ENCODE results near the gene ADGRG3.

Gene ADGRG3

GRCh38 chr16:57686577-57686976 lies 18.5 kb downstream of the ADGRG3 start:
- H3K9me3 ChIP-seq (ENCODE audit: control insufficient read depth, insufficient read depth, low read depth, low read length), result no peaks in the 10 kb centered on the region
- H3K4me1 ChIP-seq (ENCODE audit: control insufficient read depth, insufficient read depth, low read length), result peaks cover 14% of the 10 kb centered on the region; the same call in 1 of the 2 replicates
- H3K36me3 ChIP-seq (ENCODE audit: control insufficient read depth, insufficient read depth, low read length), result no peaks in the 10 kb centered on the region
- no peaks in the 10 kb centered on the region for H3K27me3 ChIP-seq (ENCODE audit: control insufficient read depth, insufficient read depth, low read length)
- no peak overlapping the region for H3K4me3 ChIP-seq (ENCODE audit: low read depth, low read length)
- H3K9ac ChIP-seq (ENCODE audit: low read length), result no peak overlapping the region
- no peak overlapping the region for H3K27ac ChIP-seq (ENCODE audit: low read depth, low read length)

- no peak overlapping the region for H3K9ac ChIP-seq (ENCODE audit: low read length)
- H3K4me1 ChIP-seq (ENCODE audit: control insufficient read depth, insufficient read depth, low read length), result peaks cover 14% of the 10 kb centered on the region; the same call in 1 of the 2 replicates
- H3K36me3 ChIP-seq (ENCODE audit: control insufficient read depth, insufficient read depth, low read length), result no peaks in the 10 kb centered on the region
- H3K4me3 ChIP-seq (ENCODE audit: low read depth, low read length), result no peak overlapping the region
- no peaks in the 10 kb centered on the region for H3K9me3 ChIP-seq (ENCODE audit: control insufficient read depth, insufficient read depth, low read depth, low read length)
- no peak overlapping the region for H3K27ac ChIP-seq (ENCODE audit: low read depth, low read length)
- H3K27me3 ChIP-seq (ENCODE audit: control insufficient read depth, insufficient read depth, low read length), result no peaks in the 10 kb centered on the region
Observed at GRCh38 chr16:57687363-57687929, 19.3 kb downstream of the ADGRG3 start.

- no peaks in the 10 kb centered on the region for H3K27me3 ChIP-seq (ENCODE audit: control insufficient read depth, insufficient read depth, low read length)
- H3K36me3 ChIP-seq (ENCODE audit: control insufficient read depth, insufficient read depth, low read length), result no peaks in the 10 kb centered on the region
- no peak overlapping the region for H3K9ac ChIP-seq (ENCODE audit: low read length)
Observed at GRCh38 chr16:57688487-57688986, 20.4 kb downstream of the ADGRG3 start.

DNA sequence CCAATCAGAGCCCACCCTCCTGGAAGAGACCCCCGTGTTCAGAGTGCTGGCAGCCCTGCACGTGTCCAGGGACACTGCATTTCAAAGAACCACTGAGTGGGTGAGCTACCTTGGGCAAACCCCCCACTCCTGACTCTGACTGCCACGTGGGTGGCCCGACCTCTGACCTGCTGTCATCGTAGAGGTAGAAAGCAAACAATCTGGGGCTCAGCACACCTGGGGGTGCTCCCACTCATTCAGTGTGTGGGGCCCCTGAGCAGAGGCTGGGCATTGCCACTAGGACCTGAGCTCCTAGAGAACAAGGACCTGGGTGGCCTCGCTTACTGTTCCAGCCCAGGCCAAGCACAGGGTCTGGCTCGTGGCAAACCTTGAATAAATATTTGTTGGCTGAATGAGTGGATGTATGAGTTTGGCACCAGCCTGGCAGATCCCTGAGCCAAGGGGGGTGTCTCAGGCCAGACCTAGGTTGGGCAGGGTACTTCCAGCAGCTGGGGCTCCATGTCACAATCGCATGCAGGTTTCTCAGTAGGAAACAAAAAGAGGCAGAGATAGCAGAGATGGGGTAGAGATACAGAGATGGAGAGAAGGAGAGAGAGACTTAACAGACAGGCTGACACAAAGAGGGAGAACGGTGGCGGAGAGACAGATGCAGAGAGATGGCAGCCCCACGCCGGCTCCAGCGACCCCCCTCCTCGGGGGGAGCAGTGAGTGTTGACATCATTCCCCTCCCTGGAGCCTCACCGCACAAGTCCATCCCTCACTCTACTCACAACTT lies 21.1 kb downstream of the ADGRG3 start:
- Histone ChIP-seq H3K27ac (ENCODE audit: low read depth, low read length) (no peak overlapping the region; the same call in 1 of the 2 replicates), H3K27me3 (ENCODE audit: control insufficient read depth, insufficient read depth, low read length) (no peaks in the 10 kb centered on the region), H3K9ac (ENCODE audit: low read length) (no peak overlapping the region), H3K9me3 (ENCODE audit: control insufficient read depth, insufficient read depth, low read depth, low read length) (no peaks in the 10 kb centered on the region), H3K36me3 (ENCODE audit: control insufficient read depth, insufficient read depth, low read length) (no peaks in the 10 kb centered on the region), H3K4me1 (ENCODE audit: control insufficient read depth, insufficient read depth, low read length) (peaks cover 14% of the 10 kb centered on the region; the same call in 1 of the 2 replicates), H3K4me3 (ENCODE audit: low read depth, low read length) (no peak overlapping the region)

More at GRCh38 chr16:57688487-57688986, 20.4 kb downstream of the ADGRG3 start:
- peaks cover 14% of the 10 kb centered on the region; the same call in 1 of the 2 replicates for H3K4me1 ChIP-seq (ENCODE audit: control insufficient read depth, insufficient read depth, low read length)
- no peak overlapping the region for H3K27ac ChIP-seq (ENCODE audit: low read depth, low read length)
- H3K9me3 ChIP-seq (ENCODE audit: control insufficient read depth, insufficient read depth, low read depth, low read length), result no peaks in the 10 kb centered on the region
- H3K4me3 ChIP-seq (ENCODE audit: low read depth, low read length), result no peak overlapping the region

GRCh38 chr16:57689762-57690558 lies 21.9 kb downstream of the ADGRG3 start:
- Histone ChIP-seq H3K9ac (ENCODE audit: low read length) (no peak overlapping the region), H3K4me1 (ENCODE audit: control insufficient read depth, insufficient read depth, low read length) (peaks cover 18% of the 10 kb centered on the region; the same call in 1 of the 2 replicates), H3K4me3 (ENCODE audit: low read depth, low read length) (no peak overlapping the region), H3K27ac (ENCODE audit: low read depth, low read length) (no peak overlapping the region; the same call in 1 of the 2 replicates), H3K9me3 (ENCODE audit: control insufficient read depth, insufficient read depth, low read depth, low read length) (no peaks in the 10 kb centered on the region), H3K27me3 (ENCODE audit: control insufficient read depth, insufficient read depth, low read length) (no peaks in the 10 kb centered on the region), H3K36me3 (ENCODE audit: control insufficient read depth, insufficient read depth, low read length) (no peaks in the 10 kb centered on the region)

DNA sequence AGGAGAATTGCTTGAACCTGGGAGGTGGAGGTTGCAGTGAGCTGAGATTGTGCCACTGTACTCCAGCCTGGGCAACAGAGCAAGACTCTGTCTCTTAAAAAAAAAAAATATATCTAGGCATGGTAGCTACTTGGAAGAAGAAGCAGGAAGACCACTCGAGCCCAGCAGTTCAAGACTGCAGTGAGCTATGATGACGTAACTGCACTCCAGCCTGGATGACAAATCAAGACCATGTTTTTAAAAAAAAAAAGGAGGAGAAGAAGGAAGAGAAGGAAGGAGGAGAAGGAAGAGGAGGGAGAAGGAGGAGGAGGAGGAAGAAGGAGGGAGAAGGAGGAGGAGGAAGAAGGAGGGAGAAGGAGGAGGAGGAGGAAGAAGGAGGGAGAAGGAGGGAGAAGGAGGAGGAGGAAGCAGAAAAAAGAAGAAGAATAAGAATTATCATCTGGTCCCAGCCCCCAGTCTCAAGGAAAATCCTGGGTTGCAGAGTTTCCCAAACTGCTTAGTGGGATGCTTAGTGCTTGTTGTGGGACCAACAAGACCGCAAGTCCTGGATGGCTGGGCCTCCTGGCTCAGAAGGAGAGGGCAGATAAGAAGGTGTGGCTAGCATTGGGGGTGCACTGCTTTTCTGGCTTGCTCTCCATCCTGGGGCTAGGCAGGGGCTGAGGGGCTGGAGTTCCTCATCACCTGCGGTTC lies 22.8 kb downstream of the ADGRG3 start:
- H3K9ac ChIP-seq (ENCODE audit: low read length), result no peak overlapping the region
- no peaks in the 10 kb centered on the region for H3K9me3 ChIP-seq (ENCODE audit: control insufficient read depth, insufficient read depth, low read depth, low read length)
- H3K27me3 ChIP-seq (ENCODE audit: control insufficient read depth, insufficient read depth, low read length), result no peaks in the 10 kb centered on the region
- no peaks in the 10 kb centered on the region for H3K36me3 ChIP-seq (ENCODE audit: control insufficient read depth, insufficient read depth, low read length)
- no peak overlapping the region for H3K27ac ChIP-seq (ENCODE audit: low read depth, low read length)
- peaks cover 18% of the 10 kb centered on the region; the same call in 1 of the 2 replicates for H3K4me1 ChIP-seq (ENCODE audit: control insufficient read depth, insufficient read depth, low read length)
- H3K4me3 ChIP-seq (ENCODE audit: low read depth, low read length), result no peak overlapping the region

- Histone ChIP-seq H3K9me3 (ENCODE audit: control insufficient read depth, insufficient read depth, low read depth, low read length) (no peaks in the 10 kb centered on the region), H3K9ac (ENCODE audit: low read length) (no peak overlapping the region), H3K4me1 (ENCODE audit: control insufficient read depth, insufficient read depth, low read length) (peaks cover 18% of the 10 kb centered on the region; the same call in 1 of the 2 replicates)
Observed at GRCh38 chr16:57692636-57693035, 24.5 kb downstream of the ADGRG3 start.

GRCh38 chr16:57693550-57693949 lies 25.4 kb downstream of the ADGRG3 start:
- H3K9me3 ChIP-seq (ENCODE audit: control insufficient read depth, insufficient read depth, low read depth, low read length), result no peaks in the 10 kb centered on the region
- no peaks in the 10 kb centered on the region for H3K27me3 ChIP-seq (ENCODE audit: control insufficient read depth, insufficient read depth, low read length)
- peaks cover 17% of the 10 kb centered on the region; the same call in 1 of the 2 replicates for H3K4me1 ChIP-seq (ENCODE audit: control insufficient read depth, insufficient read depth, low read length)
- H3K9ac ChIP-seq (ENCODE audit: low read length), result no peak overlapping the region
- no peak overlapping the region for H3K4me3 ChIP-seq (ENCODE audit: low read depth, low read length)
- no peak overlapping the region for H3K27ac ChIP-seq (ENCODE audit: low read depth, low read length)
- no peaks in the 10 kb centered on the region for H3K36me3 ChIP-seq (ENCODE audit: control insufficient read depth, insufficient read depth, low read length)

More at GRCh38 chr16:57692636-57693035, 24.5 kb downstream of the ADGRG3 start:
- H3K36me3 ChIP-seq (ENCODE audit: control insufficient read depth, insufficient read depth, low read length), result no peaks in the 10 kb centered on the region
- no peaks in the 10 kb centered on the region for H3K27me3 ChIP-seq (ENCODE audit: control insufficient read depth, insufficient read depth, low read length)
- no peak overlapping the region for H3K4me3 ChIP-seq (ENCODE audit: low read depth, low read length)
- no peak overlapping the region for H3K27ac ChIP-seq (ENCODE audit: low read depth, low read length)

DNA sequence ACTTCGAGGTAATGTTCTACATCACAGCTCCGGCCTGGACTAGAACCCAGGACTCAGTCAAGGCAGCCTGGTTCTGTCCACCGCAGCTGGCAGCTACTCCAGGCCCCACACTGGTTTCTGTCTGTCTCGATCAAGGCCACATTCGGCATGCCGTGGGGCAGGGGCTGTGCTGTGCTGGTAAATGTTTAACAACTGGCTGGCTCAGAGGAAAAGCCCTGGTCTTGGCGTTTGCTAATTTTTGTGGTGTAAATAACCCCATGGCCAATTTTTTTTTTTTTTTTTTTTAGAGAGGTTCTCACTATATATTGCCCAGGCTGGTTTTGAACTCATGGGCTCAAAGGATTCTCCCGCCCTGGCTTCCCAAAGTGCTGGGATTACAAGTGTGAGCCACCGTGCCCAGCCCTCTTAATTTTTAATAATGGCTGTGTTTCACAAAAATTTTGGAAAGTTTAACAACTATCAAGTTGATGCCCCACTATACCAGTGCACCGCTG lies 26.2 kb downstream of the ADGRG3 start:
- Histone ChIP-seq H3K9me3 (ENCODE audit: control insufficient read depth, insufficient read depth, low read depth, low read length) (no peaks in the 10 kb centered on the region), H3K36me3 (ENCODE audit: control insufficient read depth, insufficient read depth, low read length) (no peaks in the 10 kb centered on the region), H3K4me3 (ENCODE audit: low read depth, low read length) (no peak overlapping the region), H3K4me1 (ENCODE audit: control insufficient read depth, insufficient read depth, low read length) (peaks cover 11% of the 10 kb centered on the region; the same call in 1 of the 2 replicates), H3K27me3 (ENCODE audit: control insufficient read depth, insufficient read depth, low read length) (no peaks in the 10 kb centered on the region), H3K9ac (ENCODE audit: low read length) (no peak overlapping the region), H3K27ac (ENCODE audit: low read depth, low read length) (no peak overlapping the region)
